Measurements from ENCODE around the gene BICC1.

DNA sequence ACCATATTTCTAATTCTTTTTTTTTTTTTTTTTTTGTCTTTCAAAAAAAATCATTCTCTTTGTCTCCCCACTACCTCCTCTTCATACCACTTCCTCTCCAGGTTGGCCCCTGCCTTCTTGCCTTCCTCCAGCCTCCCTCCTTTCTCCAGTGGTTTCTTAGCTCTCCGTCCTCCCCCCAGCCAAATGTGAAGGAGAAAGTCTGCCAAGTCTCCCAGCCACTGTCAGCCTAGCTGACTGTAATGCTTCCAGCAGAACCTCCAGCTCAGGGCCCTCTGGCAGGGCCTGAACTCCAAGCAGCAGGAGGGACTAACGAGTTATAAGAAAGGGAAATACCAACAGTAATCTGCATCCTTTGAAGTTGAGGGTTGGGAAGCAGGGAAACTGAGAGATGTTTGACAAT is 35.5 kb upstream of the BICC1 start:
- TF ChIP-seq EZH2phosphoT487 (IDR thresholded peaks at IDR 0.05; ENCODE audit: borderline replicate concordance) = no peak
- TF ChIP-seq, protein P1, sequence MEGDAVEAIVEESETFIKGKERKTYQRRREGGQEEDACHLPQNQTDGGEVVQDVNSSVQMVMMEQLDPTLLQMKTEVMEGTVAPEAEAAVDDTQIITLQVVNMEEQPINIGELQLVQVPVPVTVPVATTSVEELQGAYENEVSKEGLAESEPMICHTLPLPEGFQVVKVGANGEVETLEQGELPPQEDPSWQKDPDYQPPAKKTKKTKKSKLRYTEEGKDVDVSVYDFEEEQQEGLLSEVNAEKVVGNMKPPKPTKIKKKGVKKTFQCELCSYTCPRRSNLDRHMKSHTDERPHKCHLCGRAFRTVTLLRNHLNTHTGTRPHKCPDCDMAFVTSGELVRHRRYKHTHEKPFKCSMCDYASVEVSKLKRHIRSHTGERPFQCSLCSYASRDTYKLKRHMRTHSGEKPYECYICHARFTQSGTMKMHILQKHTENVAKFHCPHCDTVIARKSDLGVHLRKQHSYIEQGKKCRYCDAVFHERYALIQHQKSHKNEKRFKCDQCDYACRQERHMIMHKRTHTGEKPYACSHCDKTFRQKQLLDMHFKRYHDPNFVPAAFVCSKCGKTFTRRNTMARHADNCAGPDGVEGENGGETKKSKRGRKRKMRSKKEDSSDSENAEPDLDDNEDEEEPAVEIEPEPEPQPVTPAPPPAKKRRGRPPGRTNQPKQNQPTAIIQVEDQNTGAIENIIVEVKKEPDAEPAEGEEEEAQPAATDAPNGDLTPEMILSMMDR (IDR thresholded peaks at IDR 0.05 in 2 of 3, conservative IDR thresholded peaks at IDR 0.05 in 1 of 3; ENCODE audit: borderline replicate concordance in 1 of 3, insufficient read depth in 1 of 3, low read depth in 2 of 3, low read length in 2 of 3) = no peak
- no peak for TF ChIP-seq POLR2A (IDR thresholded peaks at IDR 0.05; ENCODE audit: borderline replicate concordance, extremely low read depth, insufficient read depth, insufficient read length)
- no peak for TF ChIP-seq POLR2AphosphoS5 (IDR thresholded peaks at IDR 0.05; ENCODE audit: low read depth, low read length)
